T-cell (primary cell): ENCODE data around the gene CAMTA2. TPM values are rescaled to one million over a fixed set of nuclear protein-coding genes. Genes with fewer than 3 reads are reported as not detected.

Experiments
- ATAC-seq, 4 experiments: fragments of 200-7000 bp in 3 of 4; fragments of 150-1000 bp in 1 of 4; cut with Tn5 transposase; replicated peaks in 1 of 4; 1 replicate in 3 of 4; 2 replicates in 1 of 4; pipeline ENCODE4 v1.10.0; 2021; ENCODE audit warnings: moderate library complexity in 3 of 4, mild to moderate bottlenecking in 2 of 4, moderate number of reproducible peaks in 1 of 4
- CTCF ChIA-PET, 2 donors: fragments of 300-600 bp; sonication (Branson Sonifier 250); formaldehyde crosslinking; loops; one replicate each; lab custom pipeline; 2022; ENCODE audit warnings: antibody characterized with exemption in 2 of 2; lab: Charles Lee
- POLR2A ChIA-PET, 2 donors: fragments of 300-600 bp; sonication (Branson Sonifier 250); formaldehyde crosslinking; loops; one replicate each; lab custom pipeline; 2022; ENCODE audit warnings: antibody characterized with exemption in 2 of 2; lab: Charles Lee
- DNase-seq, 35 experiments: peaks; one replicate each; pipeline versions ENCODE4 v3.0.0 to v3.0.0-alpha.2; 2013 to 2023
- H3K27ac ChIP-seq: one replicate; pipeline ENCODE4 v1.5.1; 2013; ENCODE audit warnings: low read length
- H3K27me3 ChIP-seq, 2 experiments: replicated peaks in 1 of 2; 1 replicate in 1 of 2; 2 replicates in 1 of 2; pipeline versions ENCODE4 v1.6.1 to v1.7.0; 2013; ENCODE audit warnings: low read length in 1 of 2, mixed read lengths in 1 of 2; ENCODE audit not compliant: control insufficient read depth in 2 of 2, insufficient read depth in 2 of 2; ENCODE audit errors: extremely low read depth in 1 of 2
- H3K36me3 ChIP-seq, 2 donors: 1 replicate in 1 of 2; 2 replicates in 1 of 2; pipeline versions ENCODE4 v1.6.1 to v1.7.0; 2013; ENCODE audit warnings: low read length in 1 of 2; ENCODE audit not compliant: control insufficient read depth in 2 of 2, insufficient read depth in 1 of 2; ENCODE audit errors: extremely low read depth in 1 of 2
- H3K4me1 ChIP-seq, 2 experiments: 1 replicate in 1 of 2; 2 replicates in 1 of 2; pipeline versions ENCODE4 v1.6.1 to v1.7.0; 2013; ENCODE audit warnings: low read length in 2 of 2, mixed read lengths in 1 of 2; ENCODE audit not compliant: insufficient read depth in 2 of 2, control insufficient read depth in 1 of 2; ENCODE audit errors: extremely low read depth in 1 of 2
- H3K4me3 ChIP-seq, 2 donors: 1 replicate in 1 of 2; 2 replicates in 1 of 2; pipeline versions ENCODE4 v1.5.1 to v1.7.0; 2013; ENCODE audit warnings: mild to moderate bottlenecking in 2 of 2, low read length in 1 of 2, moderate library complexity in 1 of 2; ENCODE audit not compliant: control insufficient read depth in 1 of 2; ENCODE audit errors: extremely low read depth in 1 of 2
- H3K9me3 ChIP-seq: 2 replicates; pipeline ENCODE4 v1.7.0; 2013
- H3K27ac Mint-ChIP-seq, 2 donors: one replicate each; pipeline ENCODE4 v1.8.0; 2020 to 2021; ENCODE audit warnings: mild to moderate bottlenecking in 2 of 2, mixed read lengths in 2 of 2
- H3K27me3 Mint-ChIP-seq, 2 donors: one replicate each; pipeline ENCODE4 v1.8.0; 2021 to 2022; ENCODE audit warnings: mixed read lengths in 2 of 2
- H3K36me3 Mint-ChIP-seq: one replicate; pipeline ENCODE4 v1.8.0; 2021; ENCODE audit warnings: mixed read lengths
- H3K4me1 Mint-ChIP-seq, 3 donors: one replicate each; pipeline ENCODE4 v1.8.0; 2020 to 2022; ENCODE audit warnings: mixed read lengths in 3 of 3, mild to moderate bottlenecking in 1 of 3
- H3K4me3 Mint-ChIP-seq, 3 donors: one replicate each; pipeline ENCODE4 v1.8.0; 2020 to 2022; ENCODE audit warnings: mild to moderate bottlenecking in 3 of 3, mixed read lengths in 3 of 3, moderate library complexity in 3 of 3
- H3K9me3 Mint-ChIP-seq, 3 donors: one replicate each; pipeline ENCODE4 v1.8.0; 2020 to 2022; ENCODE audit warnings: mixed read lengths in 3 of 3
- WGBS: methylation state at CpG from one replicate; pipeline ENCODE4 v1.1.5; 2013; ENCODE audit warnings: missing lambda C conversion rate; ENCODE audit not compliant: insufficient coverage; 5-methylcytosine and 5-hydroxymethylcytosine counted together
- total RNA-seq, 35 experiments: library from RNA in 6 of 35; stranded (reverse) in 6 of 35; fragments of 120-200 nt in 1 of 35; gene quantifications; one replicate each; pipeline versions ENCODE4 v1.2.1 to v1.2.4 and lab custom pipeline; 2013 to 2026

The CAMTA2 gene
- total RNA-seq, 5 donors from 2014 or later (not counting 1 experiment from before 2014, with no cell fraction given) = 59.8 to 82.8 (median 72.0) TPM

DNA sequence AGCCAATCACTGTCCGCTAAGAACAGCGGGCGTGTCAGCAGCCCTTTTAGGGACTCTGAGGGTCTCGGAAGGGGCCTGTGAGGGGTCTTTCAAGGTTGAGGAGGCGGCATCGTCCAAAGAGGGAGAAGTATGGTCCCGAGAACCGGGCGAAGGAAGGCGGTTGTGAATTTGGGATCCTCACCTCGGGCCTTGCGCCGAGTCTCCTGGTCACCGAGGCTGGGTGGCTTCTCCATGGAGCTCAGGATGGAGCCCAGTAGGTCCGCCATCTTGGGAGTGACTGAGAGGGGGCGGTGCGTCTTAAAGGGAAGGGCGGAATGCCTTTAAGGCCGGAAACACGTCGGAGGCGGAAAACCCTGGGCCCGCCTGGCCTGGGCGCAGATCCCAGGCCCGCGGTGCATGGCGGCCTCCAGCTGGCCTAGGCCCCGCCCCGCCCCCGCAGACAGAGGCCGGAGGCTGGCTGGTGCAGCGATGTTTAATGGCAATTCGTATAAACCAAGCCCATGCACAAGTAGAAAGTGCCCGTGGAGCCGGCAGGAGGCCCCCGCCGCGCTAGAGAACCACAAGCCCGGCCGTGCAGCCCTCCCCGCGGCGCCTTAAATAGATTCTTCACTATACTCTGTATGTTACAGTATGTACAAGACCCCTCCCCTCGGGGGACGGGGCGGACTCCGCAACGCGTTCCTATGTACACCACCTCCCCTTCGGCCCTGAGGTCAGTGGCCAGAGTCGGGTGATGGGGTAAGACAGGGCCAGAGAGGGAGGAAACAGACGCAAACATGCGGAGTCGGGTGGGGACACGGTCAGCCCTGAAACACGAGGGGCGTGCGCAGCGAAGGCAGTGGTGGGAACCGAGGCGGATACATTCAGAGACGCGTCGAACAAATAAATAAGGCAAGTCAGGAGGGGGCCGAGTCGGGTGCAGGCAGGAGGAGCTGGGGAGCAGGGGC, 19.7 kb downstream of the CAMTA2 start, which contains the start of gene SPAG7:
Gene SPAG7, minus strand, starts transcription at position 279 of the 947 bp plus-strand sequence. Its CDS starts 13 bp downstream, at position 266.
- Histone ChIP-seq H3K27ac (peak within 1 kb of the TSS; percentile 70), H3K4me3 (peak within 1 kb of the TSS; percentile 74 to 81), H3K36me3 (peaks cover 0 to 20% of the 10 kb centered on the region in 2 donors), H3K4me1 (peaks cover 5 to 36% of the 10 kb centered on the region in 2 experiments), H3K27me3 (no peaks in the 10 kb centered on the region), H3K9me3 (no peaks in the 10 kb centered on the region)
- DNase-seq (peak; percentile 80 to 98 (median 90)), ATAC-seq (peak; percentile 67 to 76 (median 67))
- Mint-ChIP-seq H3K27ac (no peak within 1 kb of the TSS), H3K9me3 (no peaks in the 10 kb centered on the region), H3K4me1 (peaks cover 14 to 32% (median 23%) of the 10 kb centered on the region in 3 donors), H3K36me3 (peaks cover 19% of the 10 kb centered on the region), H3K4me3 (no peak within 1 kb of the TSS), H3K27me3 (no peaks in the 10 kb centered on the region)
- ChIA-PET POLR2A (interaction anchor here (0.5 to 1.9 kb wide), 8 partner anchors 16 to 314 kb away, joined by 3 to 8 read pairs (median 4); partner anchors contain the start of genes C17orf107 (in 1 of the 2), CAMTA2 (in 1 of the 2), RNF167 (in 1 of the 2) and SLC25A11 (in 1 of the 2)), CTCF (interaction anchor here in 1 of 2 donors (0.5 to 1.8 kb wide), 17 partner anchors 10 to 824 kb away, joined by 3 to 19 read pairs (median 4); partner anchors contain the start of genes ARRB2, C17orf107, CAMTA2 and CHRNE)
- under 1% methylated on average over 53 of the region's 66 CpGs for WGBS

DNA sequence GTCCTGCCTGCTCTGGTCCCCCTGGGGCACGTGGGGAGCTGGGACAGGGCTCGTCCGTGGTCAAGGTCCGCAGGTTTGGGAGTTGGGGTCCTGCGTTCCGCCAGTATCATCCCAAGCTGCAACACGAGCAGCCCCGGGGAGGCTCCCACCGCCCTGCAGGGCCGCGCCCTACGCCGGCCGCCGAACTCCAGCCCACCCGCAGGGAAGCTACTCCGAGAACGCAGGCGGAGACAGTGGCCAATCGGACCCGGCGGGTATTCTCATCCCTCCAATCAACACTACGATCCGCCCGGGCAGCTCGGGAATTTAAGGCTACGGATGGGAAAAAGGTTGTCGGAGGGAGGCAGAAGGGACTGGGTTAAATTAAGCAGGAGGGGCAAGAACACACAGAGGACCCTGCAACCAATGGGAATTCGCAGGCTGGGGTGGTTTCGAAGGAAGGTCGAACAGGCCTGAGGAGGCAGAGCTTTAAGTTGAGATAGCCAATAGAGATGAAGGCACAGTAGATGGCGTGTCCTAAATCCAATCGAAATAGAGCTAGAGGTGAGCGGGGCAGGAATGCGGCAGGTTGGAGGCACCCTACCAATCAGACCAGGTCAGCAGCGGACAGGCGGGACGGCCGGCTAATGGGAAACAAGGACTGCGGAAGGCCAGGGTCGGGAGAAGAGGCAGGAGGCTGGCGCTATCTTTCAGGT, 20.5 kb downstream of the CAMTA2 start:
- H3K4me3 Mint-ChIP-seq = no peak overlapping the region
- no peak overlapping the region for H3K27ac Mint-ChIP-seq
- under 1% methylated on average over 31 of the region's 42 CpGs for WGBS
- no peaks in the 10 kb centered on the region for H3K27me3 ChIP-seq
- DNase-seq (peak in 33 of 35 experiments; percentile 83 to 97 (median 88)), ATAC-seq (peak; percentile 85 to 87 (median 86))
- ChIA-PET CTCF (interaction anchor here in 1 of 2 donors (0.5 to 1.8 kb wide), 18 partner anchors 9 to 823 kb away, joined by 3 to 19 read pairs (median 4); partner anchors contain the start of genes C17orf107, CAMTA2, CHRNE and GP1BA), POLR2A (interaction anchor here (0.5 to 1.9 kb wide), 10 partner anchors 15 to 91 kb away, joined by 3 to 8 read pairs (median 4); partner anchors contain the start of genes C17orf107 (in 1 of the 2), CAMTA2 (in 1 of the 2), RNF167 (in 1 of the 2) and SLC25A11 (in 1 of the 2))
- no peaks in the 10 kb centered on the region for H3K27me3 Mint-ChIP-seq
- peaks cover 14 to 32% (median 23%) of the 10 kb centered on the region in 3 donors for H3K4me1 Mint-ChIP-seq
- peaks cover 0 to 12% of the 10 kb centered on the region in 2 donors for H3K36me3 ChIP-seq
- peaks cover 5 to 36% of the 10 kb centered on the region in 2 experiments for H3K4me1 ChIP-seq
- H3K4me3 ChIP-seq = peak overlapping the region; percentile 74 to 81
- no peaks in the 10 kb centered on the region for H3K9me3 ChIP-seq
- H3K27ac ChIP-seq = peak overlapping the region; percentile 70
- peaks cover 19% of the 10 kb centered on the region for H3K36me3 Mint-ChIP-seq
- H3K9me3 Mint-ChIP-seq = no peaks in the 10 kb centered on the region

DNA sequence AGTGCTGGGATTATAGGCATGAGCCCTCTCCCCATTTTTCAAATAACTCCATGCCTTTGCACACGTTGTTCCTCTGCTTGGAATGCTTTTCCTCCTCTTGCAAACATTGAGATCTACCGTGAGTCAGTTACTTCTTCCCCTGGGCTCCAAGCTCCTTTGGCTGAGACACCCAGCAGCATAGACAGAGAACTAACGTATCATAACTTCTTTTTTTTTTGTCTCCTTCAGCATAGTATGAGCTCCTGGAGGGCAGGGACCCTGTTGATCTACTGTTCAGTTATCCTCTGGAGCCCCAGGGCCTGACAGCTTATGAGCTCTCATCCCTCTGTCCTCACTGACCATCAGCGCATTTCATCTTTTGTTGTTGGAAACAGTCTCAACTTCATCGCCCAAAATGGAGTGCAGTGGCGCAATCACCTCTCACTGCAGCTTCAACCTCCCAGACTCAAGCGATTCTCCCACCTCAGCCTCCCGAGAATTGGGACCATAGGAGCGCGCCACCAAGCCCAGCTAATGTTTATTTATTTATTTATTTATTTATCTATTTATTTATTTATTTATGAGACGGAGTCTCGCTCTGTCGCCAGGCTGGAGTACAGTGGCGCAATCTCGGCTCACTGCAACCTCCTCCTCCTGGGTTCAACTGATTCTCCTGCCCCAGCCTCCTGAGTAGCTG, 22.0 kb downstream of the CAMTA2 start:
- Histone ChIP-seq H3K4me3 (no peak overlapping the region), H3K27ac (no peak overlapping the region), H3K27me3 (no peaks in the 10 kb centered on the region), H3K4me1 (peaks cover 5 to 36% of the 10 kb centered on the region in 2 experiments), H3K36me3 (peaks cover 0 to 12% of the 10 kb centered on the region in 2 donors), H3K9me3 (no peaks in the 10 kb centered on the region)
- Mint-ChIP-seq H3K36me3 (peaks cover 18% of the 10 kb centered on the region), H3K9me3 (no peaks in the 10 kb centered on the region), H3K27me3 (no peaks in the 10 kb centered on the region), H3K4me3 (peak overlapping the region in 1 of 3 donors; percentile 4), H3K27ac (peak overlapping the region in 1 of 2 donors; percentile 7), H3K4me1 (peaks cover 14 to 28% (median 17%) of the 10 kb centered on the region in 3 donors)
- ATAC-seq (no peak), DNase-seq (no peak)
- 95% methylated on average over 3 of the region's 15 CpGs for WGBS
- ChIA-PET CTCF (interaction anchor here in 1 of 2 donors (1.4 to 1.7 kb wide), 2 partner anchors 15 to 20 kb away, joined by 4 read pairs; no protein-coding TSS in a partner anchor), POLR2A (no interaction called here)

GRCh38 chr17:4960279-4960922, 27.1 kb downstream of the CAMTA2 start:
- no peaks in the 10 kb centered on the region for H3K27me3 Mint-ChIP-seq
- no peaks in the 10 kb centered on the region for H3K9me3 Mint-ChIP-seq
- no peaks in the 10 kb centered on the region for H3K9me3 ChIP-seq
- no peaks in the 10 kb centered on the region for H3K27me3 ChIP-seq
- H3K27ac Mint-ChIP-seq = no peak overlapping the region
- peaks cover 12% of the 10 kb centered on the region for H3K36me3 Mint-ChIP-seq
- H3K4me3 Mint-ChIP-seq = no peak overlapping the region
- ATAC-seq = no peak
- CTCF ChIA-PET = interaction anchor here in 1 of 2 donors (0.7 kb wide), 1 partner anchor 84 kb away, joined by 6 read pairs; no protein-coding TSS in a partner anchor
- POLR2A ChIA-PET = no interaction called here
- WGBS = 95% methylated on average over 4 of the region's 9 CpGs
- H3K36me3 ChIP-seq = peaks cover 7 to 21% of the 10 kb centered on the region in 2 donors
- no peak overlapping the region for H3K27ac ChIP-seq
- no peak overlapping the region for H3K4me3 ChIP-seq
- H3K4me1 ChIP-seq = peaks cover 0 to 2% of the 10 kb centered on the region in 2 experiments
- H3K4me1 Mint-ChIP-seq = peaks cover 9 to 16% (median 13%) of the 10 kb centered on the region in 3 donors
- DNase-seq = no peak

- peaks cover 9% of the 10 kb centered on the region for H3K36me3 Mint-ChIP-seq
- 88% methylated on average over 4 of the region's 18 CpGs for WGBS
- no peak overlapping the region for H3K4me3 Mint-ChIP-seq
- H3K27me3 Mint-ChIP-seq = no peaks in the 10 kb centered on the region
- ATAC-seq (no peak), DNase-seq (no peak)
- peaks cover 8 to 12% (median 9%) of the 10 kb centered on the region in 3 donors for H3K4me1 Mint-ChIP-seq
- H3K4me1 ChIP-seq = peaks cover 0 to 2% of the 10 kb centered on the region in 2 experiments
- no peak overlapping the region for H3K27ac Mint-ChIP-seq
- H3K27me3 ChIP-seq = no peaks in the 10 kb centered on the region
- ChIA-PET POLR2A (interaction anchor here in 1 of 2 donors (0.6 kb wide), 1 partner anchor 1945 kb away, joined by 3 read pairs; no protein-coding TSS in a partner anchor), CTCF (no interaction called here)
- no peak overlapping the region for H3K27ac ChIP-seq
- no peak overlapping the region for H3K4me3 ChIP-seq
- H3K9me3 Mint-ChIP-seq = no peaks in the 10 kb centered on the region
- peaks cover 7 to 21% of the 10 kb centered on the region in 2 donors for H3K36me3 ChIP-seq
- H3K9me3 ChIP-seq = no peaks in the 10 kb centered on the region
Measured at GRCh38 chr17:4959261-4959965, 28.1 kb downstream of the CAMTA2 start.
